HG02763 (cell line): ENCODE data around the gene TRIM46.
A peak's percentile ranks its signal among the peaks of the same experiment; 100 is the strongest.
"Not testable (repeated sequence)": the region's sequence is repeated elsewhere in the genome, so short reads cannot be mapped to it uniquely, and the experiment has no call there.

Source experiments
- ATAC-seq: cut with Tn5 transposase; IDR thresholded peaks from one replicate; pipeline ENCODE4 v1.9.1; 2021; ENCODE audit warnings: mild to moderate bottlenecking, moderate library complexity; ENCODE audit not compliant: unreplicated experiment

Gene TRIM46

DNA sequence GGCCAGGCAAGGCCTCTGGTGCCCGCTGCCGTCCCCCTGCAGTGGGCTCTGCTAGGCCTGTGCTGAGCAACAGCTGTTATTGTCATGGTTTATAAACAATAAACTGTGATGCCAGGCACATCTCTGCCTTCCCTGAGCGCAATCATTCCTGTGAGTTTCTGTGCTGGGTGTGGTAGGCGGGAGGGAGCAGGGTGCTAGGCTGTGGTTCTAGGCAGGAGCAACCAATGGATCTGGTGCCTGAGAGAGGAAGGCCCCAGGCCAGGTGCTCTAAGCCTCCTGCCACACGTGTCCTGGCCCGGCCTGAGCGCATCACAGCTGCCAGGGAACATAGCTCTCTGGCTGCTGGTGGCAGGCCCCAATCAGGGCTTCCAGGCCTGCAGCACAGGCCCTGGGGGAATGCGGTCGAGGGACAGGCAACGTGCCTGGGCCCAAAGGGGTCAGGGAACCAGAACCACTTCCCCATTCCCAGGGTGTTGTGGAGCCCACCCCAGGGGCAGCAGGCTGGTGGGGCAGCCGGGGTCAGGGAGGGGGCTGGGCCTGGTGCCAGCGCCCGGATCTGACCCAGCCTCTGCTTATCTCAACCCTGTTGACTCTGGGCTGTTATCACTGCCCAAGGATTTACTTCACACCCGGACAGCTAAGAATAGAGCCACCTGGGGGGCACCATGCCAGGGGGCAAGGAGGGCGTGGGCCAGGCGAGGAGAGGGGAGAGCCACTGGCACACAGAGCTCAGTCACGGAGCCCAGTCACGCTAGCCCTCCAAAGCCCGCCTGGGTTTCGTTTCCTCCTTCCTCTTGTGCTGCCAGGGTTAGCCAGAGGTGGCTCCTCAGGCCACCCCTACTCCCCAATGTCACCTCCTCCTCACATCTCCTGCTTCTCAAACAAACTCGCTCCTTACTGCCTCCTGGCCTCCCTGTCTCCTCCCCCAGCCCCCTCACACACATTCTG, 11.5 kb downstream of the TRIM46 start:
- ATAC-seq, result peak; percentile 75

DNA sequence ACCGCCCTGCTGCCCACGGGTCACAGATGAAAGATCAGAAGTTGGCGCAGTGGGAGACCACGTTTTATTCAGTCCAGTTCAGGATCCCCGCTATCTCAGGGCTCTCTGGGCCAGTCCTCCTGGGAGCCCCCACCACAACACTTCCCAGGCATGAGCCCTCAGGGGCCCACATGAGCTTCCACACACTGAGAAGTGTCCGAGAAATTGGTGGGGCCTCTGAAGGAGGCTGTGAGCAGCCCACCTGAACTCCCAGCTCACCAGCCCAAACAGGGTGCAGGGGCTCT, 12.1 kb downstream of the TRIM46 start:
- no peak for ATAC-seq

DNA sequence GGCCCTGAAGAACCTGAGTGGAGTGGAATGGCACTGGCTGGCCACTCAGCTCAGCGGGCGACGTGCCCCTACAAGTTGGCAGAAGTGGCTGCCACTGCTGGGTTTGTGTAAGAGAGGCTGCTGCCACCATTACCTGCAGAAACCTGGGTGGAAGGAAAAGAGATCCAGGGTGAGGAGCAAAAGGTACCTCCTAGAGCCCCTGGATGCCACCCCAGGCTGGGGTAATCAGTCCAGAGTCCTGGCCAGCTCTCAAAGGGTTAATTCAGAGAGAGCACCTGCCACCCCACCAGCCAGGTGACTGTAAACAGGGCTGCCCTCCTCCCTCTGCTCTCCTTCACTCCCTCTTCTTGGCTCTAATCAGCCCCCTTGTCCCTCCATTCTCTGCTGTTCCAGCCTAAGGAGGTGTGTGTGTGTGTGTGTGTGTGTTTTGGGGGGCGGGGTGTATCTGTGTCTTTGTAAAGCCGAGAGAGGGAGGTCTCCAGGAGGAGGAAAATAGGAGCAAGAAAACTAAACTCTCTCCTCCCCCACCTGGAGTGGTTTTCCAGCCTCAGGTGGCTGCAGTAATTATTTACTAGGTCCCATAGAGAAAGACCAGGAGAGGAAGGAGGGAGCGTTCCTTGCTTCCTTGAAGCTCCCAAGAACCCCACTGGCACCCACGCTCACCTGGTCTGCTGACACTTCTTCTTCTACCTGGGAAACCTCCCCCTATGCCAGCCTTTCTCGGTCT, 12.6 kb downstream of the TRIM46 start:
- ATAC-seq, result no peak

DNA sequence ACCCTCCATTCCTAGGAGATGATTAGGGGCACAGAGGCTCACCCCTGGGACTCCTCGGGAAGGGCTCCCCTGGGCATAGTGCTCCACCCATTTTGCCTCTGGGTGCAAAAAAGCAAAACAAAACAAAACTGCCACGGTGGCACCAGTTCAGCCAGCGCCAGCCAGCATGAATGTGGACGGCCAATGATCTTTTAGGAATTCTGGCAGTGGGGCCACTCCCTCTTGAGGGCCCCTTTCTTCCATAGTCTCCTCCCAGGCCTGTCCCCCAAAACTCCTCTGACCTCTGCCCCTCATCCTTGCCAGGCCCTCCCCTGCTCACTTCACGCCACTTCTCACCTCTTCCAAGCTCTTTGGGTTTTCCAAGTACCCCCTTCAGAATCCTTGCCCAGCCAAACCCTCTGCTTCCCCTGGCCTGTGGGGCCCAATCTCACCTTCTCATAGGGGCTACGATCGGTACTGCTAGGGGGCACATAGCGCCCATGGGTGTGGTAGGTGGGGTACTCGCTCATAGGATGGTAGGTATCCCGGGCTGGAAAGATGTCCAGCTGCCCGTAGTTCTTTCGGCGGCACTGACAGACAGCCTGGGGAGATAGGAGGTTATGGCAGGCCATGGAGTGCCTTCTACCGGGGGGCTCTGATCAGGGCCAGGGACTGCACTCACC, 13.3 kb downstream of the TRIM46 start:
- no peak for ATAC-seq

DNA sequence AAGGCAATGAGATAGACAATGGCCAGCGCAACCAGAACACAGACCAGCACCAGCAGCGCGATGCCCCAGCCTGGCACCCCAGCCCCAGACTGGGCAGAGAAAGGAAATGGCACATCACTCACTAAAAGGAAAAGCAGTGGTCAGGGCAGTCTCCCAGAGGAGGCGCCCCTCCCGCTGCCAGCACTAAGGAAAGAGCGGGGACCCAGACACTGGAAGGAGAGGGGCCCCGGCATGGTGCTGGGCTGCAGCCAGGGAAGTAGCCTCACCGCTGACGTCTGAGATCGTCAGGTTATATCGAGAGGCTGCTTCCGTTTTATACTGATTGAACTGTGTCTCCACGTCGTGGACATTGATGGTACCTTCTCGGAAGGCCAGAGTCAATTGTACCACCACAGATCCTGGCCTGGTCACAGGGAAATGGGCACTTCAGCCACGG, 13.8 kb downstream of the TRIM46 start:
- ATAC-seq, result no peak

DNA sequence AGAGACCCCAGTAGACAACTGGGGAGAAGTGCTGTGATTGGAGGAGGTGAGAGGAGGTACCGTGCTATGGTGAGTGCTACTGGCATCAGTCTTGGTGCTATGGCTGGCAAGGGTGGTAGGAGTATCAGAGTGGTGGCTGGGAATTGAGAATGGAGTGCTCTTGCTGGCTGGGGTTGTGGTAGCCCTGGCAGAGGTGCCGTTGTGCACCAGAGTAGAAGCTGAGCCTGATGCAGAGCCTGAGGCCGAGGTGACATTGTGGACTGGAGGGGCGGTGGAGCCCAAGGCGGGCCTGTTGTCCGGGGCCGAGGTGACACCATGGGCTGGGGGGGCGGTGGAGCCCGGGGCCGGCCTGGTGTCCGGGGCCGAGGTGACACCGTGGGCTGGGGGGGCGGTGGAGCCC, 14.6 kb downstream of the TRIM46 start:
- ATAC-seq, result no peak

DNA sequence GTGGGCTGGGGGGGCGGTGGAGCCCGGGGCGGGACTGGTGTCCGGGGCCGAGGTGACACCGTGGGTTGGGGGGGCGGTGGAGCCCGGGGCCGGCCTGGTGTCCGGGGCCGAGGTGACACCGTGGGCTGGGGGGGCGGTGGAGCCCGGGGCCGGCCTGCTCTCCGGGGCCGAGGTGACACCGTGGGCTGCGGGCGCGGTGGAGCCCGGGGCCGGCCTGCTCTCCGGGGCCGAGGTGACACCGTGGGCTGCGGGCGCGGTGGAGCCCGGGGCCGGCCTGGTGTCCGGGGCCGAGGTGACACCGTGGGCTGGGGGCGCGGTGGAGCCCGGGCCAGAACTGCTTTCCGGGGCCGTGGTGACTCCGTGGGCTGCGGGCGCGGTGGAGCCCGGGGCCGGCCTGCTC, 16.3 kb downstream of the TRIM46 start:
- ATAC-seq, result not testable (repeated sequence)

DNA sequence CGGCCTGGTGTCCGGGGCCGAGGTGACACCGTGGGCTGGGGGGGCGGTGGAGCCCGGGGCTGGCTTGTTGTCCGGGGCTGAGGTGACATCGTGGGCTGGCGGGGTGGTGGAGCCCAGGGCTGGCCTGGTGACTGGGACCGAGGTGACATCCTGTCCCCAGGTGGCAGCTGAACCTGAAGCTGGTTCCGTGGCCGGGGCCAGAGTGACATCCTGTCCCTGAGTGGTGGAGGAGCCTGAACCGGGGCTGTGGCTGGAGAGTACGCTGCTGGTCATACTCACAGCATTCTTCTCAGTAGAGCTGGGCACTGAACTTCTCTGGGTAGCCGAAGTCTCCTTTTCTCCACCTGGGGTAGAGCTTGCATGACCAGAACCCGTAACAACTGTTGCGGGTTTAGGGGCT, 18.3 kb downstream of the TRIM46 start:
- no peak for ATAC-seq

DNA sequence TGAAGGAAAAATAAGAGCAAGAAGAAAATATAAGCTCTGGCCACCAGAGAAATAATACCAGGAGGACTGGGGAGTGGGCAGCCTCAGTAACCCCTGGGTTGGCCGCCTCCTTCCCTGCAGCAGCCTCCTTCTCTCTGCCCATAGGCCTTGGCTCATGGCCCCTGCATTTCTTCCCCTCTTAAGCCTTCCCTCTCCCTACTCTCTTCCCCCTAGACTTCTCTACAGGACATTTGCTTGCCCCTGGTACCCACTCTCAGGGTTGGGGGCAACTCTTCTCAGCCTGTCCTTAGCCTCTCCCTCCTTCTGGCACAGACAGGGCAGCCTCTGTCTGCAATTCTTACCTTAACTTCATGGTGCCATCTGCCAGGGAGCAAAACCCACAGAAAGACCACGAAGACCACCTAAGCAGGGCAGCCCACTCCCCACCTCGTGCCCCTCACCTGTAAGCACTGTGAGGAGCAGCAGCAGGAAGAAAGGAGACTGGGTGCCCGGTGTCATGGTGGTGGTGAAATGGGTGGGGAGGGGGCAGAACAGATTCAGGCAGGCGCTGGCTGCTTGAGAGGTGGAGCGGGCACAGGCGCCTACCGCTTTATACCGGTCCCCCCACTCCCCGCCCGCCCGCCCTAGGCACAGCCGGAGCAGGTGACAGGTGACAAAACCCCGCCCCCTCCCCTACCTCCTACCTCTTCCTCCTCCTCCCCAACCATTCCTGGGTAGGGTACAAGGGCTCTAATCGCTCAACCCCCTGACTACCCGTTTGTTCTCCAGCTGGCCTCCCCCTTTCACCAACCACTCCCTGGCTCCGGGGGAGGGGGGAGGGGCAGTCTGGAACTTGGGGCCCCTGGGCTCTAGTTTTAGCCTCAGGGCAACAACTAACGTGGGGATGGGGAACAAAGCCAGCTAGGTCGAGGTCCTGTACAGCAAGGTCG, 19.0 kb downstream of the TRIM46 start:
- no peak for ATAC-seq

DNA sequence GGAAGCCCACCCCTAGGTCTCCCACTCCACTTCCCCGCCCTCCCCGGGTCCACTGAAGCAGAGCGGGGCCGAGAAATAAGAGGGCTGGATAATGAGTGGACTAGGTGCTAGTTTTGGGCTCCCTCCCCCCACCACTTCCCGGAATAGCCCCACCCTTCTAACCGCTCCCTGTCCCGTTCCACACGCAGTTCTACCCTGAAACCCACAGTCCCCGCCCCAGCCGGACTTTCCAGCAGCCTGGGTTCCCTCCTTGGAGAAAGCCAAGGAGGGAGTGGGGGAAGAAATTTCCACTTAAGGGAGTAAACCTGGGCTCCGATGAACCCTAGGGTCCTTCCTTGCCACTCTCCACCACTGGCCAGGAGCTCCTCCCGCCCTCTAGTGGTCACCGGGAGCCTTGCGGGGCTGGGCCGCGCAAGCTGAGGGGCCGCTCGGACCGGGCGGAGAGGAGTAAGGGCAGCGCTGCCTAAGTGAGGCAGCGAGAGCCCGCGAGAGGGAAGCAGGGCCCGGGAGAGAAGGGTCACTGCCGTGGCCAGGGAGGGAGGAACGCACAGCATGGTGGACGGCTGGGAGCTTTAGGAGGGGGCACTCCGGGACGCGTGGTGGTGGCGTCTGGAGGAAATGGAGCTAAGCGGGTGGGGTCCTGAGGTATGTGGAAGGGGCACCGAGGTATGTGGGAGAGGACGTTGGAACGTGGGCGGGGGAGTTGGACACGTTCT, 19.8 kb downstream of the TRIM46 start:
- ATAC-seq, result peak; percentile 67

DNA sequence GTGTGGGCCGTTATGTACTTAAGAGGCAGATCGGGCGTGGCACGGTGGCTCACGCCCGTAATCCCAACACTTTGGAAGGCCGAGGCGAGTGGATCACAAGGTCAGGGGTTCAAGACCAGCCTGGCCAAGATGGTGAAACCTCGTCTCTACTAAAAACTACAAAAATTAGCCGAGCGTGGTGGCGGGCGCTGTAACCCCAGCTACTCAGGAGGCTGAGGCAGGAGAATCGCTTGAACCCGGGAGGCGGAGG, 20.3 kb downstream of the TRIM46 start:
- not testable (repeated sequence) for ATAC-seq

DNA sequence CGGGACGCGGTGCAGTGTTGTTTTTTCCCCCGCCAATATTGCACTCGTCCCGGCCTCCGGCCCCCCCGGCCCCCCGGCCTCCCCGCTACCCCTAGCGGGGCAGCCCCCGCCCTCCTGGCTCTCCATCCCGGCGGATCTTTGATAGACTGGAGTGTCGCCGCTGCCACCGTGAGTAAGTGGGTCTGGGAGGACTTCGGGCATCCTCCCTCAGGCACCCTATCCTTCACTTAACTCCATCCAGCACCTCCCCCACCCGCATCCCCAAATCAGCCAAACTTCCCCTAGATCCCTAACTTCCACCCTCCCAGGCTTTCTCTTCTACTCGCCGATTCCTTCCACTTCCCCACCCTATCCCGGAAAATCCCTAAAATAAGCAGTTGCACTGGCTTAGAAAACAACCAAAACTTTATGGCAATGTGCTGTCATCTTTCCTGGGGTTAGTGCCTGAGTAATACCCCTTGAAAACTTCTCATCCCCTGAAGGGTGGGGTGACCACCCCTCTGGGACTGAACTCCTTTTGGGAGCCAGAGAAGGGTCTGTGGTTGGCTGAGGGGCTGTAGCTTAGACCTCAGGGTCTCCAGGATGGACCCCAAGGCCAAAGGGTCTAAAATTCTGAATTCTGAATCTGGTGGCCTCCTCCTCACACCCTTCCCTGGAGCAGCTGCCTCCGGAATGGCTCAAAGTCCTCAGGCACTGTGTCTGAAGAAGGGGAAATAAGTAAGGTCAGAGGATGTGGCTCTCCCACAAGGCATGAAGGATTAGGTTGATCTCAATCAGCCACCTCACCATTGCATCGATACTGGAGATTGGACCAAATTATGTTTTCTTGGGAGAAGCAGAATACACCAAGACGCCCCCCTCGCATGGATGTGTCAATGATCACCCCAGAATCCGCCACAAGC, 21.8 kb downstream of the TRIM46 start:
- ATAC-seq, result no peak

DNA sequence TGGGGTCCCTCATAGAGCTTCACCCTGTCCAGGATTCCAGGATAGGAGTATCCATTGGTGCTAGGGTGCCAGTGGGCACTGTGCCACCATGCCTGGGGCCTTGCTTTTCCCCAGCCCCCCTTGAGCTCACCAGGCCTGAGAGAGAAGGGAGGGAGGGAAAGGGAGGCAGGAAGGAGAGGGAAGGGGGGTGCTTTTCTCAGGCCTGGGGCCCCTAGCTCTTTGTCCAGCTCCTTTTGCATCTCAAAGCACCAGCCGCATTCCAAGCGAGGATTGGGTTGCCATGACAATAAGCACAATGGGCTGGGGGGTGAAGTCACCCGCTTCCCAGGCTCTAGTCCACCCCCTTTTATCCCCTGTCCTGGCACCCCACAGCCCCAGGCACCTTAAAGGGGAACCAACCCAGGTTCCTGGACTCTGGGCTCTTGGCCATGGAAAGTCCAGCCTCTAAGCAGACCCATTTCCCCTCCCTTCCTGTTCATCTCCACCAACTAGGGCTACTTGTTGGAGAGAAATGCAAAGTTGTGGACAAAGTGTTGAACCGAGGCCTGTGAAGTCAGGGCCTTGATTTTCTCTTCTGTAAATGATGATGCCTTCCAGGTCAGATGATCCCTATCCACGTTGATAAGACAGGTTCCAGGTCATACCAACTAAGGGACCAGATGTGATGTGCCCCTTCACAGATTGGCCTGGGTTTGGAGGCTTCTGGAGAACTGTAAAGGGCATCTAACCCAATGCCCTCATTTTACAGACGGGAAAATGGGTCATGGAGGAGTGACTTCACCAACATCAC, 22.6 kb downstream of the TRIM46 start:
- no peak for ATAC-seq

DNA sequence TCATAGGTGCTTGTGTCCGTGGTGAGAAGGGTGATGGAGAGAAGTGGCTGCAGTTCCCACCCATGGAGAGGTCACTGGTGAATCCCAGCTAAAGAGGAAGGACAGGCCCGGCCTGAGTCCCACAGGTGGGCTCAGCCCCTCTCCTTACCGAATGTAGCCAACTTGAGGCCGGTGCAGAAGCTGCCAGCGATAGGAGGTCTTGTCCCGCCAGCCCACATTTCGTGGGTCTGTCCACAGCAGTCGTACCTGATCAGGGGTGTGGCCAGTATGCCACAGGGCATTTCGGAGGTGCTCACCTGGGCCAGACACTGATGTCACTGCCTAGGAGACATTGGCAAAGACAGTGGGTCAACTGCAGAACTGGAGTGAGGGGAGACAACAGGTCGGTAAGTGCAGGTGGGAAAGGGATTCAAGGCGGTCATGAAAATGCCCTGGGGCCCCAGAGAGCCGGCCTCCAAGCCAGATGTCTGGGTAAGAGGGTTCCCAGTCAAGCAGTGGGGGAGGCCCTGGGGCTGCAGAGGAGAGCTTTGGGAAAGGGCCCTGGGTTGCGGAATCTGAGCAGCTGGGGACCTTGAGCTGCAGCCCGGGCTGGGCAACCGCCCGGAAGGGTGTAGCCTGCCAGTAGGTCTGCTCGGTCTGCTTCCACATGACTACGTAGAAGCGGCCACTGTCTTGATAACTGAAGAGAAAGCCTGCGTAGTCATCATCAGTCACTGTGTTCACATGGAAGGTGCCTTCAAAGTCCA, 23.4 kb downstream of the TRIM46 start:
- no peak for ATAC-seq

DNA sequence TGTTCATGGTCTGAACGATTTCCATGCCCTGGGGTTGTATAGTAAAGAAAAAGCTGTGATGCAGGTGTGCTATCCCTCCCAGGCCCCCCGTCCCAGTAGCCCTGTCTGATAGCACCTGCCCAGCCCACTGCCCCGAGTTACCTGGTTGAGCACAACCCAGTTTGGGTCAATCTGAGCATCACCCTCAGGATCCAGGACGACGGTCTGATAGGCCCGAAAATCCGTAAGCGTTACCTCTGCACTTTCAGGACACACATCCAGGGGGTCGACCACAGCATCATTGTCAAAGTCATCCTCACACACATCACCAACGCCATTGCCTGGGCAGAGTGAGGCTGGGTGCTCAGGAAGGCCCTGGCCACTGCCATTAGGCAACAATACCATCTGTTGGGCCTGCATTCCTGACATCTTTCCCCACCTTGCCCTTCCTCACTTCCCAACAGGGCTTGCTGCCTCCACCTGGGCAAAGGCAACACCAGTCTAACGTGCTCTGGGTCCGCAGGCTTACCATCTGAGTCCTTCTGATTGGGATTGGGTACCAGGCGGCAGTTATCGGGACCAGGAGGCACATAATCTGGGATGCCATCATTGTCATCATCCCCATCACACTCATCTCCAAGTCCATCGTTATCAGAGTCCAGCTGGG, 24.4 kb downstream of the TRIM46 start:
- ATAC-seq, result no peak

DNA sequence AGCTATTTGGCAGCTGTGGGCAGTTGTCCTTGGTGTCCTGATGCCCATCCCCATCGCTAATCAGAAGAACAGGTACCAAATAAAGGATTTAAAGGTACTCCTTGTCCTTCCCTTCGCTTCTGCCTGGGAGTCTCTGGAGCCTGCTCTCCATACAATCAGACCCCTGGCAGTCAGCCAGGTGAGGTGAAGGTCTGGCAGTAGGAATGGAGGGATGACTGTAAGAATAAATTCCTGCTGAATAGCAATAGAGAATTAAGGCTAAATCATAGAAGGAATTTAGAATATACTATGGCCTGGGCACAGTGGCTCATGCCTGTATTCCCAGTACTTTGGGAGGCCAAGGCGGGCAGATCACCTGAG, 24.9 kb downstream of the TRIM46 start:
- ATAC-seq, result no peak

DNA sequence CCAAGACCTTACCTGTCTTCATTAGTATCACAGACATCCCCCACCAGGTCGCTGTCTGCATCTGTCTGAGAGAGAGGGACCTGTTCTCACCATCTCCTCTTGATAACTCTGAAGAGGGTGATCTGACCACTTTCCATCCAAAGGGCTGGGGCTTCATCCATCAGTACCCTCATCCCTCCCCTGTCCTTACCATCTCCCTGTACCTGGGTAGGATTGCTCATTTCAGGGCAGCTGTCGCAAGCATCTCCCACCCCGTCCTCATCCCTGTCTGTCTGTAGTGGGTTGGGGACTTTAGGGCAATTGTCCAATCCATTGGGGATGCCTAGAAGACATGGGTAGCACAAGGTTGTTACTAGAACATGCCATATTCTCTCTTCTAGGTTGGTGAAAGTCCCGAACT, 26.1 kb downstream of the TRIM46 start:
- ATAC-seq, result no peak
